GM12873 (cell line): ENCODE measurements around the gene BIRC6.

Experiments used
- CTCF ChIP-seq: IDR thresholded peaks from 2 replicates; pipeline ENCODE4 v1.5.1; 2012; ENCODE audit warnings: low read depth, mild to moderate bottlenecking, moderate library complexity, low read length, control low read depth; ENCODE audit not compliant: insufficient read depth; ENCODE audit errors: missing control alignments

Gene BIRC6

GRCh38 chr2:32484937-32485336, 128.1 kb downstream of the BIRC6 start:
- no peak for TF ChIP-seq CTCF

- no peak for TF ChIP-seq CTCF
These were observed 128.6 kb downstream of the BIRC6 start for GRCh38 chr2:32485399-32485798.

GRCh38 chr2:32489061-32489460, 132.2 kb downstream of the BIRC6 start:
- TF ChIP-seq CTCF = no peak

GRCh38 chr2:32491346-32491745, 134.5 kb downstream of the BIRC6 start:
- no peak for TF ChIP-seq CTCF

GRCh38 chr2:32495139-32495538, 138.3 kb downstream of the BIRC6 start:
- TF ChIP-seq CTCF = no peak

- no peak for TF ChIP-seq CTCF
These were observed 139.8 kb downstream of the BIRC6 start for GRCh38 chr2:32496662-32497061.

- no peak for TF ChIP-seq CTCF
These were observed 141.5 kb downstream of the BIRC6 start for GRCh38 chr2:32498306-32498705.
